ENCODE measurements around the gene WDHD1.

Gene WDHD1

DNA sequence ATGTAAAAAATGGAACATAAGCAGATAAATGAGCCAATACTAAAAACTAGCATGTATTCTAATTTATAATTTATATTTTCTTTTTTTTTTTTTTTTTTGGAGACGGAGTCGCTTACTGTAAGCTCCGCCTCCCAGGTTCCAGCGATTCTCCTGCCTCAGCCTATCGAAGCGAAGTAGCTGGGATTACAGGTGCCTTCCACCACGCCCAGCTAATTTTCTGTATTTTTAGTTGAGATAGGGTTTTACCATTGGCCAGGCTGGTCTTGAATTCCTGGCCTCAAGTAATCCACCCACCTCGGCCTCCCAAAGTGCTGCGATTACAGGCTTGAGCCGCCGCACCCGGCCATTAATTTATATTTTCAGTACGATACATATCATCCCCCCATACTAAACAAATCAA is 27.2 kb upstream of the WDHD1 start:
- H3K27ac ChIP-seq = no peak overlapping the region
- TF ChIP-seq CTCF (IDR thresholded peaks at IDR 0.05) = no peak

GRCh38 chr14:55053500-55053899 is 26.6 kb upstream of the WDHD1 start:
- TF ChIP-seq CTCF (IDR thresholded peaks at IDR 0.05) (no peak), ZFX (IDR thresholded peaks at IDR 0.05; ENCODE audit: borderline replicate concordance) (no peak)
- peak overlapping the region; percentile 95 for H3K27ac ChIP-seq

GRCh38 chr14:55053018-55053417 is 26.1 kb upstream of the WDHD1 start:
- TF ChIP-seq ZFX (IDR thresholded peaks at IDR 0.05; ENCODE audit: borderline replicate concordance) (no peak), CTCF (IDR thresholded peaks at IDR 0.05) (no peak)
- H3K27ac ChIP-seq = peak overlapping the region; percentile 95

GRCh38 chr14:55052269-55052930 is 25.5 kb upstream of the WDHD1 start:
- H3K27ac ChIP-seq = peak overlapping the region; percentile 95
- TF ChIP-seq ZFX (IDR thresholded peaks at IDR 0.05; ENCODE audit: borderline replicate concordance) (no peak), CTCF (IDR thresholded peaks at IDR 0.05) (no peak)

DNA sequence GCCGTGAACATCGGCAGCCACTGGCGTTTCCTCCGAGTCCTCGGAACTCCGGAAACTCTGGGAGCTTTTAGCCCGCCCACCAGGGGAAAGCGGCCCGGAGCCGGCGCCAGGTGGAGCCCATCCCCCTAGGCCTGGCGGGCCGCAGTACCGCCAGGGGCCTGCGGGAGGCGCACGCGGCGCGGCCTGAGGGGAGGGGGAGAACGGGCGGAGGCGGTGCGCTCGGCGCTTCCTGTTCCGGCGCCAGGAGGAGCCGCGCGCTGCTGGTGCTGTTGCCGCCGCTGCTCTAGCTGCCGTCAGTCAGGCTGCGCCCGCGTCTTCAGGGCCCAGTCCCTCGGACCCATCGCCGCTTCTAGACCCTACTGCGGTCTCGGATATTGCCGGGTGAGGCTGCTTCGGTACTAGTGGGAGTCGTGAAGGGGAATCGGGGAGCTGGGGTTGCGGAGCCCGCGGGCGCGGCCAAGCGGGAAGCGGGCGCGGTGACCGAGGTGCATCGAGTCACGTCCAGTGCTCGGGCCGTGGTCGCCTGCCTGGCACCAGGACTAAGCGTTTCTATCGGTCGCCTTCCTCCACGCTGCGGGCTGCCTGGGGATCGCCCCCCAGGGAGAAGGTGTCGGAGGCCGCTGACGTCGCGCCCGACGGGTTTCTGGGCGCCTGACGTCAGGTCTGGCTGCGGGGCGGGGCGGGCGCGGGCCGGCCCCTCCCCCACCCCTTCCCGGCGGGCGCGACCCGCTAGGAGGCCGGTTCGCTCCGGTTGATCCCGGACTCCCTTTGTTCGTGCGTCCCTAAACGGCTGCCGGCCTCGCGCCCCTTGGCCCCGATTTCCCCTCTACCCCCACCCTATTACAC is 24.7 kb upstream of the WDHD1 start, which contains the start of gene MAPK1IP1L:
Gene MAPK1IP1L (plus strand): TSS at position 225 of the 846 bp plus-strand sequence. CDS start 10,037 bp downstream, outside the sequence.
- H3K27ac ChIP-seq = peak within 1 kb of the TSS; percentile 95
- TF ChIP-seq CTCF (IDR thresholded peaks at IDR 0.05) (peak; percentile 99), ZFX (IDR thresholded peaks at IDR 0.05; ENCODE audit: borderline replicate concordance) (no peak)

DNA sequence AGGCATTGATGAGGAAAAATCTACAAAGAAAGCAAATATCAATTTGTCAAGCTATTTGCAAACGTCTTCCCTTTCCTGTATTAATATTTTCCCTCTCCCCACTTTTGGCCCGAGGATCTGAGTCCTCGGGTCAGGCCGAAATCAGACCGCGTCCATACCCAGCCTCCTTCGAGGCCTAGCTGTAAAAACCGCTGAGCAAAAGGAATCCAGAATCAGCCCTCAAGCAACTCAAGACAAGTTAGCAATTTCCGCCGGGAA is 24.2 kb upstream of the WDHD1 start:
- TF ChIP-seq ZFX (IDR thresholded peaks at IDR 0.05; ENCODE audit: borderline replicate concordance) (no peak), CTCF (IDR thresholded peaks at IDR 0.05) (no peak)
- peak overlapping the region; percentile 95 for H3K27ac ChIP-seq

GRCh38 chr14:55048900-55049436 is 22.1 kb upstream of the WDHD1 start:
- H3K27ac ChIP-seq = peak overlapping the region; percentile 95; the same call in 1 of the 2 replicates
- no peak for TF ChIP-seq CTCF (IDR thresholded peaks at IDR 0.05)
- TF ChIP-seq ZFX (IDR thresholded peaks at IDR 0.05; ENCODE audit: borderline replicate concordance) = no peak
